ENCODE measurements around the gene HOXB2. TPM values are rescaled to one million over a fixed set of nuclear protein-coding genes. Genes with fewer than 3 reads are reported as not detected.
A peak's percentile ranks its signal among the peaks of the same experiment; 100 is the strongest.

HOXB2 gene
- total and polyA plus RNA-seq, 9 of the 15 experiments (the other 6 are each of a cell fraction or from before 2014, with no cell fraction given), result 2.1 to 97.7 (median 21.2) TPM

- TF ChIP-seq CTCF (IDR thresholded peaks at IDR 0.05 in 2 of 3, conservative IDR thresholded peaks at IDR 0.05 in 1 of 3; ENCODE audit: insufficient read depth in 2 of 3, low read depth in 1 of 3, low read length in 3 of 3), result no peak
- TF ChIP-seq FUS (optimal IDR thresholded peaks at IDR 0.05; ENCODE audit: low read depth, low read length), result no peak
- 0 out of 2 replicates have a peak, but pooled peaks have one; percentile 26 for TF ChIP-seq MYNN (IDR thresholded peaks at IDR 0.05)
- TF ChIP-seq MYNN (CRISPR knock-in tag; IDR thresholded peaks at IDR 0.05), result no peak
- peak; percentile 5 for TF ChIP-seq POLR2B (IDR thresholded peaks at IDR 0.05; ENCODE audit: low read depth, partially characterized antibody)
- TF ChIP-seq ZNF121 (CRISPR knock-in tag; conservative IDR thresholded peaks at IDR 0.05), result no peak
- TF ChIP-seq CHD2 (IDR thresholded peaks at IDR 0.05; ENCODE audit: low read depth, low read length), result no peak
- no peak for TF ChIP-seq ZNF316 (IDR thresholded peaks at IDR 0.05)
- TF ChIP-seq RBM39 (optimal IDR thresholded peaks at IDR 0.05; ENCODE audit: low read depth, low read length), result no peak
- TF ChIP-seq CHD7 (IDR thresholded peaks at IDR 0.05; ENCODE audit: low read depth, low read length), result no peak
- TF ChIP-seq KDM4B (IDR thresholded peaks at IDR 0.05; ENCODE audit: borderline replicate concordance in 2 of 2, low read depth in 1 of 2), result no peak
- no peak for TF ChIP-seq PRPF4 (IDR thresholded peaks at IDR 0.05; ENCODE audit: insufficient read depth, low read depth, low read length, poor library complexity, severe bottlenecking)
Measured at GRCh38 chr17:48577330-48577945, 32.5 kb upstream of the HOXB2 start (continued).
